HG03558 (cell line): ENCODE measurements around the gene SPHK1.

Source experiments
- ATAC-seq: cut with Tn5 transposase; IDR thresholded peaks from one replicate; pipeline ENCODE4 v1.9.1; 2021; ENCODE audit warnings: moderate number of reproducible peaks; ENCODE audit not compliant: unreplicated experiment; ENCODE audit errors: extremely low read depth

Gene SPHK1

DNA sequence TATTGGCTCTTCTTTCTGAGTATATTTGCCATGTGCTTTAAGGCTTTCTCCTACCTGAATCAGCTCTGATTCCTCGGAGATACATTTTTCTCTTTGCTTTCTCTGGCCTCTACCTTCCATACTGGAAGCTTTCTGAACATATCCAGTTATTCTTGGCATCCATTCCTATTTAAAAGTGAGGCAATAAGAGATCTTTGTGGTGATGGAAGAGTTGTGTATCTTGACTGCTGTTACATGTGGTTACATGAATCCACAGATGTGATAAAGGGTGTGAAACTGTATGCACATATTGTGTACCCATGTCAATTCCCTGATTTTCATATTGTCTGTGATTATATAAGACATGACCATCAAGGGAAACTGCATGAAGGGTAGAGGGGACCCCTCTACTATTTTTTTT is 44.1 kb downstream of the SPHK1 start:
- ATAC-seq: no peak

GRCh38 chr17:76431509-76431908 is 47.1 kb downstream of the SPHK1 start:
- no peak for ATAC-seq

DNA sequence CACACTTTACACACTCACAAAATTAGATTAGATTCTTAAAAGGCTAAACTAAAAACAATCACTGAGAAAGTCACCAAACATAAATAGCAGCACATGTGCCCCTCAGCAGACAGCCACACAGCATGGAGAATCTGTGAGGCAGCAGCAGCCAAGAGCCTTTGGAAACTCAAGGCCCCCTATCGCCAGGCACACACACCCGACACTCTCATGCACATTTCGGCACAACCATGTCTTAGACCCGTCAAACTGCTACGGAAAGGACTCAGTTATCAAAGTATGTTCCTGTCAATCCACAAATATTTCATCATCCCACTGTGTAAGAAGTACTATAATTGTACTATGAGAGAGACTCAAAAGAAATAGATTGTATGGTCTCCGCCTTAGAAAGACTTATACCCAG is 47.6 kb downstream of the SPHK1 start:
- ATAC-seq: no peak

DNA sequence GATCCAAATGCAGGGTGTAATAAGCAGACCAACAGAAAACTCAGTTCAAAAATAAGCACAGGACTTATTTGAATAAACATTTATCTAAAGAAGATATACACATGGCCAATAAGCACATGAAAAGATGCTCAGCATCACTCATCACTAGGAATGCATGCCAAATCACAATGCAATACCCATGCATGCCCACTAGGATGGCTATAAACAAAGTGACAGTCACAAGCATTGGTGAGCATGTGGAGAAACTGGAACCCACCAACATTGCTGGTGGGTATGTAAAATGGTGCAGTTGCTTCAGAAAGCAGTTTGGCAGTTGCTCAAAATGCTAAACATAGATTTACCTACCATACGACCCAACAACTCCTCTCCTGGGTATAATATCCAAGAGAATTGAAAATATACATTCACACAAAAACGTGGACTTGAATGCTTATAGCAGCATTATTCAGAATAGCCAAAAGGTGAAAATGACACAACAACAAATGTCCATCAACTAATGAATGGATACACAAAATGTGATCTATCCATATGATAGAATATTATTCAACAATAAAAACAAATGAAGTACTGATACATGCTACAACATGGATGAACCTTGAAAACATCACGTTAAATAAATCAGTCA is 48.4 kb downstream of the SPHK1 start:
- ATAC-seq: no peak

- ATAC-seq: no peak
Observed at GRCh38 chr17:76433693-76434092, 49.3 kb downstream of the SPHK1 start.

DNA sequence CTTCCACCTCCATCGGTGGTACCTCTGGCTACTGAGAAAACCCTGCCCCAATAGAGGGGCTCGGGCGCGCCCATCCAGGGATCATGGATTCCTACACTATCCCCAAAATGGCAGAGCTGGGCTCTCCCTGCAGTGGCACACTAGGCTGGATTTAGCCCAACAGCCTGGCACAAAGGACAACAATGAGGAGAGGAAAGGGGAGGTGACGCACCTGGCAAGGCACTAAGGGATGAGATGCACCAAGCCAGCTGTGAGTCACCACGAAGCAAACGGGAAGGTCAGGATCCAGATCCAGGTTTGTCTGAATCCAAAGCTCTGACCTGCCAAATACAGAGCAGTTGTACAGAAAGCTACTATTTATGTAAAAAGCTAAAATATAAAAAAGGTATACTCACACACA is 50.5 kb downstream of the SPHK1 start:
- no peak for ATAC-seq

DNA sequence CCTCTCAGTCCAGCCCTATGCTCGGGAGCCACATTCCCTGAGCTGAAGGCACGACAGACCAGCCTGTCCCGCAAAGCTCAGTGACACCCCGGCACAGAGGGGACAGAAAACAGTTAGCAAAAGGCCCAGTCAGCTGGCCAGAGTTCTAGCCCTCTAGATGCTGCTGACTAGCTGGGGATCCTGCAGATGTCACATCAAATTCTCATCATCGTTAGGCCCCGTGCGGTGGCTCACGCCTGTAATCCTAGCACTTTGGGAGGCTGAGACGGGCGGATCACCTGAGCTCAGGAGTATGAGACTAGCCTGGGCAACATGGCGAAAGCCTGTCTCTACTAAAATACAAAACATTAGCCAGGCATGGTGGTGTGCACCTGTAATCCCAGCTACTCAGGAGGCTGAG is 51.3 kb downstream of the SPHK1 start:
- ATAC-seq: no peak
